ENCODE data around the gene ST7.

DNA sequence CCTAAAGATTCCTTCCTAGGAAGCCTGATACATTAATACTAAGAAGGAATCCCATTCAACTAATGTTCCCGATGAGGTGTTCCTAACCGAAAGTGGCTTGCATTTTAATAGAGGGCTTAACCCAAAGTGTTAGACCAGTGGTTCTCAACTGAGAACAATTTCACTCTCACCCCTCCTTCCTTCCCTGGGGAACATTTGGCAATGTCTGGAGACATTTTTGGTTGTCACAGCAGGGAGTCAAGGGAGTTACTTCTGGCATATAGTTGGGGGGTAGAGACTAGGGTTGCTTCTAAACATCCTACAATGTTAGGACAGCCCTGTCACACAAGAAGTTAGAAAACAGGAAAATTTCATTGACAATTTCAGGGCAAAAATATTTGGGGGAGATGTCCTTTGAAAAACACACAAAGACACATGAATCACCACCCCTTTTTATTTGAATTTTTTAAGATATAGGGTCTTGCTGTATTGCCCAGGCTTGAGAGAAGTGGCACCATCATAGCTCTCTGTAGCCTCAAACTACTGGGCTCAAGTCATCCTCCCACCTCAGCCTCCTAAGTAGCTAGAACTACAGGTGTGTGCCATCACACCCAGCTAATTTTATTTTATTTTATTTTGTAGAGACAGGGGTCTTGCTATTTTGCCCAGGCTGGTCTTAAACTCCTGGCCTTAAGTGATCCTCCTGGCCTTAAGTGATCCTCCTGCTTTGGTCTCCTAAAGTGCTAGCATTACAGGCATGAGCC is 318.9 kb downstream of the ST7 start:
- no peak for TF ChIP-seq POLR2A (IDR thresholded peaks at IDR 0.05)
- TF ChIP-seq, protein P1, sequence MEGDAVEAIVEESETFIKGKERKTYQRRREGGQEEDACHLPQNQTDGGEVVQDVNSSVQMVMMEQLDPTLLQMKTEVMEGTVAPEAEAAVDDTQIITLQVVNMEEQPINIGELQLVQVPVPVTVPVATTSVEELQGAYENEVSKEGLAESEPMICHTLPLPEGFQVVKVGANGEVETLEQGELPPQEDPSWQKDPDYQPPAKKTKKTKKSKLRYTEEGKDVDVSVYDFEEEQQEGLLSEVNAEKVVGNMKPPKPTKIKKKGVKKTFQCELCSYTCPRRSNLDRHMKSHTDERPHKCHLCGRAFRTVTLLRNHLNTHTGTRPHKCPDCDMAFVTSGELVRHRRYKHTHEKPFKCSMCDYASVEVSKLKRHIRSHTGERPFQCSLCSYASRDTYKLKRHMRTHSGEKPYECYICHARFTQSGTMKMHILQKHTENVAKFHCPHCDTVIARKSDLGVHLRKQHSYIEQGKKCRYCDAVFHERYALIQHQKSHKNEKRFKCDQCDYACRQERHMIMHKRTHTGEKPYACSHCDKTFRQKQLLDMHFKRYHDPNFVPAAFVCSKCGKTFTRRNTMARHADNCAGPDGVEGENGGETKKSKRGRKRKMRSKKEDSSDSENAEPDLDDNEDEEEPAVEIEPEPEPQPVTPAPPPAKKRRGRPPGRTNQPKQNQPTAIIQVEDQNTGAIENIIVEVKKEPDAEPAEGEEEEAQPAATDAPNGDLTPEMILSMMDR (IDR thresholded peaks at IDR 0.05): no peak
